ENCODE measurements around the gene PRCD.

Gene PRCD

GRCh38 chr17:76575570-76575969 is 35.7 kb downstream of the PRCD start:
- no peak for FAIRE-seq

- no peak for FAIRE-seq
Measured at GRCh38 chr17:76576189-76576588, 36.3 kb downstream of the PRCD start.

- FAIRE-seq = no peak
Measured at GRCh38 chr17:76577876-76578275, 38.0 kb downstream of the PRCD start.

GRCh38 chr17:76578376-76578775 is 38.5 kb downstream of the PRCD start:
- no peak for FAIRE-seq

- FAIRE-seq = no peak
Measured at GRCh38 chr17:76579281-76579680, 39.4 kb downstream of the PRCD start.

GRCh38 chr17:76581515-76581914 is 41.7 kb downstream of the PRCD start:
- FAIRE-seq = no peak

GRCh38 chr17:76582660-76583059 is 42.8 kb downstream of the PRCD start:
- no peak for FAIRE-seq

GRCh38 chr17:76584427-76585032 is 44.7 kb downstream of the PRCD start:
- FAIRE-seq = no peak

- no peak for FAIRE-seq
Measured at GRCh38 chr17:76585033-76585648, 45.3 kb downstream of the PRCD start.

GRCh38 chr17:76585649-76586593 is 46.1 kb downstream of the PRCD start, which contains the start of gene ST6GALNAC2:
Gene ST6GALNAC2, minus strand, starts transcription at chr17:76585860. Its CDS starts 52 bp downstream, at chr17:76585808.
- no peak for FAIRE-seq

GRCh38 chr17:76586741-76587487 is 47.1 kb downstream of the PRCD start:
- FAIRE-seq = no peak

- no peak for FAIRE-seq
Measured at GRCh38 chr17:76588182-76588581, 48.3 kb downstream of the PRCD start.

- FAIRE-seq = no peak
Measured at GRCh38 chr17:76593384-76593826, 53.6 kb downstream of the PRCD start.

- FAIRE-seq = no peak
Measured at GRCh38 chr17:76593959-76594358, 54.1 kb downstream of the PRCD start.

GRCh38 chr17:76594690-76595089 is 54.8 kb downstream of the PRCD start:
- FAIRE-seq = no peak

Data from A204.1 (cell line).